Stimulated activated effector memory CD8-positive, alpha-beta T cell treated with anti-CD3 and anti-CD28 coated beads, Interleukin-12 subunit alpha, Interleukin-12 subunit beta, amount 100 ng/mL, for 72 hours (primary cell): ENCODE results near the gene CFAP141.
A peak's percentile ranks its signal among the peaks of the same experiment; 100 is the strongest.
"Not testable (repeated sequence)": the region's sequence is repeated elsewhere in the genome, so short reads cannot be mapped to it uniquely, and the experiment has no call there.

Experiments
- ATAC-seq: fragments of 150-1000 bp; cut with Tn5 transposase; 2 replicates; pipeline ENCODE4 v1.10.0; 2021
- DNase-seq, 2 donors: peaks; one replicate each; pipeline ENCODE4 v3.0.0; 2021 to 2022; ENCODE audit warnings: low spot score in 2 of 2
- H3K27ac Mint-ChIP-seq: one replicate; pipeline ENCODE4 v1.8.0; 2022; ENCODE audit warnings: mild to moderate bottlenecking, mixed read lengths
- H3K36me3 Mint-ChIP-seq: one replicate; pipeline ENCODE4 v1.8.0; 2022; ENCODE audit warnings: mild to moderate bottlenecking, mixed read lengths
- H3K4me1 Mint-ChIP-seq: one replicate; pipeline ENCODE4 v1.8.0; 2022; ENCODE audit warnings: mixed read lengths
- H3K4me3 Mint-ChIP-seq: one replicate; pipeline ENCODE4 v1.8.0; 2022; ENCODE audit warnings: mild to moderate bottlenecking, mixed read lengths
- H3K9me3 Mint-ChIP-seq: one replicate; pipeline ENCODE4 v1.8.0; 2022; ENCODE audit warnings: mixed read lengths

Gene CFAP141

GRCh38 chr1:154220970-154221277 lies 14.8 kb upstream of the CFAP141 start:
- Mint-ChIP-seq H3K4me3 (peak overlapping the region; percentile 94), H3K9me3 (no peaks in the 10 kb centered on the region), H3K4me1 (peaks cover 63% of the 10 kb centered on the region), H3K36me3 (peaks cover 100% of the 10 kb centered on the region), H3K27ac (peak overlapping the region; percentile 98)
- no peak for ATAC-seq
- DNase-seq = no peak

- DNase-seq = peak; percentile 93 to 98
- peaks cover 57% of the 10 kb centered on the region for H3K4me1 Mint-ChIP-seq
- peak within 1 kb of the TSS; percentile 98 for H3K27ac Mint-ChIP-seq
- H3K36me3 Mint-ChIP-seq = peaks cover 100% of the 10 kb centered on the region
- ATAC-seq = peak; percentile 95
- no peaks in the 10 kb centered on the region for H3K9me3 Mint-ChIP-seq
- peak within 1 kb of the TSS; percentile 94 for H3K4me3 Mint-ChIP-seq
These were observed 14.2 kb upstream of the CFAP141 start, which contains the start of gene UBAP2L for GRCh38 chr1:154220071-154220969. TSS of gene UBAP2L (plus strand) at chr1:154220955. CDS start at chr1:154225124, 4,169 bp downstream.

- H3K9me3 Mint-ChIP-seq = no peaks in the 10 kb centered on the region
- ATAC-seq = no peak
- H3K36me3 Mint-ChIP-seq = peaks cover 100% of the 10 kb centered on the region
These were observed 13.4 kb upstream of the CFAP141 start for GRCh38 chr1:154219541-154219940.

GRCh38 chr1:154218545-154218944 lies 12.4 kb upstream of the CFAP141 start:
- H3K9me3 Mint-ChIP-seq = no peaks in the 10 kb centered on the region
- peaks cover 100% of the 10 kb centered on the region for H3K36me3 Mint-ChIP-seq
- peaks cover 39% of the 10 kb centered on the region for H3K4me1 Mint-ChIP-seq
- peak overlapping the region; percentile 98 for H3K27ac Mint-ChIP-seq
- DNase-seq (no peak), ATAC-seq (no peak)
- H3K4me3 Mint-ChIP-seq = peak overlapping the region; percentile 94

More at GRCh38 chr1:154219541-154219940, 13.4 kb upstream of the CFAP141 start:
- Mint-ChIP-seq H3K4me1 (peaks cover 49% of the 10 kb centered on the region), H3K27ac (peak overlapping the region; percentile 98), H3K4me3 (peak overlapping the region; percentile 94)
- no peak for DNase-seq

GRCh38 chr1:154213274-154213673 lies 7.1 kb upstream of the CFAP141 start:
- Mint-ChIP-seq H3K4me3 (no peak overlapping the region), H3K4me1 (peaks cover 13% of the 10 kb centered on the region), H3K36me3 (peaks cover 100% of the 10 kb centered on the region), H3K9me3 (no peaks in the 10 kb centered on the region), H3K27ac (peak overlapping the region; percentile 76)
- DNase-seq = no peak
- ATAC-seq = peak; percentile 100

GRCh38 chr1:154212083-154212482 lies 6.0 kb upstream of the CFAP141 start:
- Mint-ChIP-seq H3K36me3 (peaks cover 100% of the 10 kb centered on the region), H3K9me3 (no peaks in the 10 kb centered on the region), H3K27ac (no peak overlapping the region), H3K4me3 (no peak overlapping the region), H3K4me1 (peaks cover 16% of the 10 kb centered on the region)
- no peak for ATAC-seq
- no peak for DNase-seq

- H3K4me3 Mint-ChIP-seq = no peak overlapping the region
- no peaks in the 10 kb centered on the region for H3K9me3 Mint-ChIP-seq
- peaks cover 91% of the 10 kb centered on the region for H3K36me3 Mint-ChIP-seq
- DNase-seq (no peak), ATAC-seq (no peak)
- peak overlapping the region; percentile 79 for H3K27ac Mint-ChIP-seq
- peaks cover 25% of the 10 kb centered on the region for H3K4me1 Mint-ChIP-seq
These were observed 2.7 kb upstream of the CFAP141 start for GRCh38 chr1:154208677-154209388.

- ATAC-seq (no peak), DNase-seq (no peak)
- Mint-ChIP-seq H3K36me3 (peaks cover 75% of the 10 kb centered on the region), H3K4me3 (no peak overlapping the region), H3K9me3 (no peaks in the 10 kb centered on the region), H3K27ac (peak overlapping the region; percentile 75), H3K4me1 (peaks cover 25% of the 10 kb centered on the region)
These were observed 1.1 kb upstream of the CFAP141 start for GRCh38 chr1:154207262-154207661.

GRCh38 chr1:154205778-154206177 lies 355 bp downstream of the CFAP141 start:
- not testable (repeated sequence) for H3K4me3 Mint-ChIP-seq, DNase-seq, ATAC-seq, H3K9me3 Mint-ChIP-seq
- Mint-ChIP-seq H3K36me3 (peaks cover 60% of the 10 kb centered on the region), H3K27ac (peak overlapping the region; percentile 75), H3K4me1 (peaks cover 25% of the 10 kb centered on the region)

- no peaks in the 10 kb centered on the region for H3K9me3 Mint-ChIP-seq
- ATAC-seq = no peak
- no peaks in the 10 kb centered on the region for H3K36me3 Mint-ChIP-seq
- no peak overlapping the region for H3K4me3 Mint-ChIP-seq
- no peak overlapping the region for H3K27ac Mint-ChIP-seq
- DNase-seq = no peak
- H3K4me1 Mint-ChIP-seq = no peaks in the 10 kb centered on the region
These were observed 6.6 kb downstream of the CFAP141 start for GRCh38 chr1:154199563-154199879.

- Mint-ChIP-seq H3K4me1 (no peaks in the 10 kb centered on the region), H3K36me3 (no peaks in the 10 kb centered on the region), H3K27ac (no peak overlapping the region), H3K4me3 (no peak overlapping the region), H3K9me3 (no peaks in the 10 kb centered on the region)
- DNase-seq (no peak), ATAC-seq (peak; percentile 60)
These were observed 7.2 kb downstream of the CFAP141 start for GRCh38 chr1:154198756-154199562.

GRCh38 chr1:154193821-154194220 lies 12.3 kb downstream of the CFAP141 start:
- H3K9me3 Mint-ChIP-seq = no peaks in the 10 kb centered on the region
- no peaks in the 10 kb centered on the region for H3K4me1 Mint-ChIP-seq
- no peak overlapping the region for H3K4me3 Mint-ChIP-seq
- DNase-seq (no peak), ATAC-seq (peak; percentile 31)
- peak overlapping the region; percentile 2 for H3K27ac Mint-ChIP-seq
- no peaks in the 10 kb centered on the region for H3K36me3 Mint-ChIP-seq

GRCh38 chr1:154192476-154192875 lies 13.7 kb downstream of the CFAP141 start:
- Mint-ChIP-seq H3K4me3 (no peak overlapping the region), H3K9me3 (no peaks in the 10 kb centered on the region)

GRCh38 chr1:154191990-154192461 lies 14.1 kb downstream of the CFAP141 start, which contains the start of gene TPM3:
TSS of gene TPM3 (minus strand) at chr1:154192100. CDS start at chr1:154192018, 82 bp downstream.
- no peak within 1 kb of the TSS for H3K27ac Mint-ChIP-seq
- H3K9me3 Mint-ChIP-seq = no peaks in the 10 kb centered on the region
- no peak within 1 kb of the TSS for H3K4me3 Mint-ChIP-seq
- H3K36me3 Mint-ChIP-seq = no peaks in the 10 kb centered on the region
- H3K4me1 Mint-ChIP-seq = no peaks in the 10 kb centered on the region
- no peak for DNase-seq
- no peak for ATAC-seq

More at GRCh38 chr1:154192476-154192875, 13.7 kb downstream of the CFAP141 start:
- ATAC-seq = no peak
- no peak for DNase-seq
- H3K4me1 Mint-ChIP-seq = no peaks in the 10 kb centered on the region
- no peak overlapping the region for H3K27ac Mint-ChIP-seq
- no peaks in the 10 kb centered on the region for H3K36me3 Mint-ChIP-seq

- no peak overlapping the region for H3K27ac Mint-ChIP-seq
- no peaks in the 10 kb centered on the region for H3K36me3 Mint-ChIP-seq
- no peaks in the 10 kb centered on the region for H3K4me1 Mint-ChIP-seq
- no peaks in the 10 kb centered on the region for H3K9me3 Mint-ChIP-seq
- no peak overlapping the region for H3K4me3 Mint-ChIP-seq
- DNase-seq = no peak
- ATAC-seq = no peak
These were observed 15.6 kb downstream of the CFAP141 start for GRCh38 chr1:154190550-154190949.
